ENCODE measurements around the gene ACSL1.

ACSL1 gene

GRCh38 chr4:184732126-184732525 is 93.6 kb downstream of the ACSL1 start:
- no peaks in the 10 kb centered on the region for H3K9me3 ChIP-seq (ENCODE audit: insufficient read depth, low read length)
- no peak overlapping the region for H2AFZ ChIP-seq (ENCODE audit: low read depth, low read length)
- TF ChIP-seq EZH2phosphoT487 (IDR thresholded peaks at IDR 0.05; ENCODE audit: low read depth) (no peak), CTCF (IDR thresholded peaks at IDR 0.05; ENCODE audit: low read depth, low read length) (no peak)
- H3K79me2 ChIP-seq (ENCODE audit: low read length): peaks cover 37% of the 10 kb centered on the region
- no peaks in the 10 kb centered on the region for H3K36me3 ChIP-seq (replicated peaks; ENCODE audit: low read depth, low read length)
- no peak overlapping the region for H3K27ac ChIP-seq (ENCODE audit: low read length)
- peaks cover 6% of the 10 kb centered on the region; the same call in 1 of the 2 replicates for H3K4me1 ChIP-seq (ENCODE audit: low read length)
- peaks cover 4% of the 10 kb centered on the region; the same call in 1 of the 2 replicates for H4K20me1 ChIP-seq (ENCODE audit: insufficient read depth, low read length)
- peak overlapping the region; percentile 67 for H3K4me2 ChIP-seq (ENCODE audit: low read length)
- 0 out of 2 replicates have a peak overlapping the region, but pooled peaks have one; percentile 6 for H3K9ac ChIP-seq (ENCODE audit: low read length)
- peak overlapping the region; percentile 91 for H3K4me3 ChIP-seq (ENCODE audit: low read length)
- H3K27me3 ChIP-seq (ENCODE audit: low read depth, low read length): no peaks in the 10 kb centered on the region

- Histone ChIP-seq H3K27me3 (ENCODE audit: low read depth, low read length) (no peaks in the 10 kb centered on the region), H3K4me3 (ENCODE audit: low read length) (no peak overlapping the region), H3K4me1 (ENCODE audit: low read length) (peaks cover 6% of the 10 kb centered on the region; the same call in 1 of the 2 replicates), H3K79me2 (ENCODE audit: low read length) (peaks cover 37% of the 10 kb centered on the region), H3K4me2 (ENCODE audit: low read length) (no peak overlapping the region), H2AFZ (ENCODE audit: low read depth, low read length) (no peak overlapping the region), H3K9ac (ENCODE audit: low read length) (no peak overlapping the region), H3K9me3 (ENCODE audit: insufficient read depth, low read length) (no peaks in the 10 kb centered on the region), H4K20me1 (ENCODE audit: insufficient read depth, low read length) (peaks cover 4% of the 10 kb centered on the region; the same call in 1 of the 2 replicates), H3K27ac (ENCODE audit: low read length) (no peak overlapping the region), H3K36me3 (replicated peaks; ENCODE audit: low read depth, low read length) (no peaks in the 10 kb centered on the region)
- TF ChIP-seq EZH2phosphoT487 (IDR thresholded peaks at IDR 0.05; ENCODE audit: low read depth) (no peak), CTCF (IDR thresholded peaks at IDR 0.05; ENCODE audit: low read depth, low read length) (no peak)
These were observed 94.7 kb downstream of the ACSL1 start for GRCh38 chr4:184731056-184731455.

GRCh38 chr4:184729946-184730345 is 95.8 kb downstream of the ACSL1 start:
- H3K27ac ChIP-seq (ENCODE audit: low read length): no peak overlapping the region
- no peak overlapping the region for H3K4me3 ChIP-seq (ENCODE audit: low read length)
- no peak overlapping the region for H2AFZ ChIP-seq (ENCODE audit: low read depth, low read length)
- H3K27me3 ChIP-seq (ENCODE audit: low read depth, low read length): no peaks in the 10 kb centered on the region
- peaks cover 37% of the 10 kb centered on the region for H3K79me2 ChIP-seq (ENCODE audit: low read length)
- H3K36me3 ChIP-seq (replicated peaks; ENCODE audit: low read depth, low read length): no peaks in the 10 kb centered on the region
- no peak overlapping the region for H3K4me2 ChIP-seq (ENCODE audit: low read length)
- no peaks in the 10 kb centered on the region for H3K9me3 ChIP-seq (ENCODE audit: insufficient read depth, low read length)
- peaks cover 4% of the 10 kb centered on the region; the same call in 1 of the 2 replicates for H4K20me1 ChIP-seq (ENCODE audit: insufficient read depth, low read length)
- H3K4me1 ChIP-seq (ENCODE audit: low read length): peaks cover 6% of the 10 kb centered on the region; the same call in 1 of the 2 replicates
- H3K9ac ChIP-seq (ENCODE audit: low read length): no peak overlapping the region
- no peak for TF ChIP-seq CTCF (IDR thresholded peaks at IDR 0.05; ENCODE audit: low read depth, low read length)
- TF ChIP-seq EZH2phosphoT487 (IDR thresholded peaks at IDR 0.05; ENCODE audit: low read depth): no peak

- Histone ChIP-seq H3K79me2 (ENCODE audit: low read length) (peaks cover 37% of the 10 kb centered on the region), H4K20me1 (ENCODE audit: insufficient read depth, low read length) (peaks cover 4% of the 10 kb centered on the region; the same call in 1 of the 2 replicates), H3K4me2 (ENCODE audit: low read length) (no peak overlapping the region), H3K9ac (ENCODE audit: low read length) (no peak overlapping the region), H3K9me3 (ENCODE audit: insufficient read depth, low read length) (no peaks in the 10 kb centered on the region), H3K4me1 (ENCODE audit: low read length) (peaks cover 6% of the 10 kb centered on the region; the same call in 1 of the 2 replicates), H3K4me3 (ENCODE audit: low read length) (no peak overlapping the region), H3K27me3 (ENCODE audit: low read depth, low read length) (no peaks in the 10 kb centered on the region), H3K27ac (ENCODE audit: low read length) (no peak overlapping the region), H3K36me3 (replicated peaks; ENCODE audit: low read depth, low read length) (no peaks in the 10 kb centered on the region), H2AFZ (ENCODE audit: low read depth, low read length) (no peak overlapping the region)
- TF ChIP-seq CTCF (IDR thresholded peaks at IDR 0.05; ENCODE audit: low read depth, low read length) (no peak), EZH2phosphoT487 (IDR thresholded peaks at IDR 0.05; ENCODE audit: low read depth) (no peak)
These were observed 96.9 kb downstream of the ACSL1 start for GRCh38 chr4:184728858-184729257.

Measured in OCI-LY3 (cell line).